ENCODE data around the gene HNRNPLL. TPM values are rescaled to one million over a fixed set of nuclear protein-coding genes. Genes with fewer than 3 reads are reported as not detected.

Gene HNRNPLL
- total and polyA plus RNA-seq, 2 of the 13 experiments (the other 11 are each of a cell fraction or from before 2014, with no cell fraction given) = 49.4 to 103 TPM

GRCh38 chr2:38533180-38533579, 69.5 kb downstream of the HNRNPLL start (continued):
- TF ChIP-seq CEBPZ (IDR thresholded peaks at IDR 0.05; ENCODE audit: low read length) (no peak), SIN3B (IDR thresholded peaks at IDR 0.05; ENCODE audit: low read length) (no peak), ZNF337 (CRISPR knock-in tag; IDR thresholded peaks at IDR 0.05; ENCODE audit: borderline replicate concordance, low read depth) (no peak), ZXDC (CRISPR knock-in tag; IDR thresholded peaks at IDR 0.05) (no peak), KDM5B (CRISPR knock-in tag; IDR thresholded peaks at IDR 0.05; ENCODE audit: borderline replicate concordance) (no peak), GRHL1 (CRISPR knock-in tag; conservative IDR thresholded peaks at IDR 0.05) (no peak), GATA4 (IDR thresholded peaks at IDR 0.05; ENCODE audit: borderline replicate concordance, low read depth) (no peak), TRIM22 (IDR thresholded peaks at IDR 0.05) (no peak), HDAC6 (IDR thresholded peaks at IDR 0.05; ENCODE audit: low read depth, low read length) (no peak), DMTF1 (CRISPR knock-in tag; IDR thresholded peaks at IDR 0.05) (no peak), HDAC2 (CRISPR knock-in tag; IDR thresholded peaks at IDR 0.05) (0 out of 2 replicates have a peak, but pooled peaks have one; percentile 17), HNRNPH1 (optimal IDR thresholded peaks at IDR 0.05; ENCODE audit: low read depth, low read length) (no peak), ZEB1 (IDR thresholded peaks at IDR 0.05; ENCODE audit: insufficient replicate concordance, low read depth) (no peak), PLRG1 (conservative IDR thresholded peaks at IDR 0.05) (no peak), SSRP1 (CRISPR knock-in tag; IDR thresholded peaks at IDR 0.05) (no peak)
